Measurements from ENCODE around the gene SCLT1. TPM values are rescaled to one million over a fixed set of nuclear protein-coding genes. Genes with fewer than 3 reads are reported as not detected.

Gene SCLT1
- total RNA-seq: 5.1 and 8.2 TPM in 2 replicates

DNA sequence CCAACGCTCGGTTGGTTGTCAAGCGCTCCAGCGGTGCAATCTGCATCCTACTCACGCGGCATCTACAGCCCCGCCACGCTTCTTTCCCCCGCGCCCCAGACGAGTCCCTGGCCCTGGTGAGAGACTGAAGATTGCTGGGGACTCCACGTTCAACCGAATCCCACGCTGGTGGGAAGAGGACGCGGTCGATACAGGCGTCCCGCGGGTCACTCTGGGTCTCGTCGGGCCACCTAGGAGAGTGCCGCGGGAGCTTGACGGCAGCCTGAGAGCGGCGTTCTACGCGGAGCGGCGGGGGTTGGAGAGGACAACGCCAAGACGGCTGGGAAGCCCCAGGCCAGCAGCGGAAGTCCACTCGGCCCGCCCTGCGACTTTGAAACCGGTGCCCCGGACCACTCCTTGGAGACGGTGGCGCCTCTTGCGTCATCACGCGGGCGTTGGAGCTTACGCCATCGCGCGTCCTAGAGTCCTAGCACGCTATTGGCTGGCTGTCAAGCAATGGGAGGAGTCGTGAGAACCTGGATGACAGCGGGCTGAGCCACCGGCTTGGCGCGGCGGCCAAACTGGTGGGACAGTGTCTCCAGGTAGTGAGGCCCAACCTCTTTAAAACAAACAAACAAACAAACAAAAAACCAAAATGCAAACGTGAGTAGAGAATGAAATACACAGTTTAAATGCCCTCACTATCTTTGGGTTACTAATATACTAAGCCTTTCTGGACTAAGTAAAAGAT lies at the start of gene SCLT1:
SCLT1 (minus strand) TSS at position 349 of the 730 bp plus-strand sequence. CDS start 436 bp downstream, outside the sequence.

DNA sequence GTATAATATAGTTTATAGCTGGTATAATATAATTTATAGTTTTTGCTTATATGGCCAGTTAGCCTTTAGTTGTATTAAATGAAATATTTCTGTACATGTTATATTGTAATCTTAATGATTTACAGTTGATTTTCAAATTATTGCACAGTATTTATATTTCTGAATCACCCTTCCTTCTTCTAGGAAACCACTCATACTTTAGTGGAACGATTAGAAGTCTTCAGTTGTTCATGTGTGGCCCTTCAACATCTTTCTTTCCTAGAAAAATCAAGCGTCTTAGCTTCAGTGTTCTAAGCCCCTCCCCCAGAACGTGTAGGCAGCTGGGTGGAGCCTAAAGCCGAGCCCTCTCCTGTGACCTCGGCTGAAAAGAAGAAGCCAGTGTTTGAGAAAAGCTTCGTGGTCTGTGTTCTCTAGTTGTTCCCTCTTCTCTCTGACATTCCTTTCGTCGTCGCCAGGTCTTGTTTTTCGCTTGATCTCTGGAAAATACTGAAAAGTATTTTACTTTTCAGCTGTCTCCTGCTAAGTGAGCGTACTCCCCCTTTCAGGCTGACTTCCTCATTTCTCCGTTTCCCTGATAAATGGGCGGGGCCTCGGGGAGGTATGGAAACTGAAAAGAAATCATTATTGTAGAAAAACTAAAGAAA lies 2.6 kb upstream of the SCLT1 start, which contains the start of gene C4orf33:
C4orf33 (plus strand) TSS at position 342 of the 644 bp plus-strand sequence. CDS start 6,459 bp downstream, outside the sequence.

Other genes starting within 250 kb of the SCLT1 start
- gene C4orf33, start 2.6 kb upstream of the SCLT1 start, total RNA-seq: 1.6 and 6.3 TPM in 2 replicates

Measured in smooth muscle cell of the pulmonary artery (primary cell).